Activated T-helper 1 cell treated with anti-CD3 and anti-CD28 coated beads, Interleukin-2, amount 50 U/mL, for 16 hours (primary cell): ENCODE measurements around the gene FLNB.
A peak's percentile ranks its signal among the peaks of the same experiment; 100 is the strongest.

Experiments
- DNase-seq, 2 donors: peaks; one replicate each; pipeline ENCODE4 v3.0.0-alpha.2; 2020; ENCODE audit warnings: low read depth in 1 of 2, low spot score in 1 of 2

The FLNB gene

GRCh38 chr3:58161435-58162398 lies 153.5 kb downstream of the FLNB start:
- DNase-seq, result no peak

GRCh38 chr3:58163234-58163633 lies 155.0 kb downstream of the FLNB start:
- no peak for DNase-seq

- no peak for DNase-seq
Measured at GRCh38 chr3:58164199-58164879, 156.1 kb downstream of the FLNB start.

- DNase-seq, result no peak
Measured at GRCh38 chr3:58164906-58165821, 156.9 kb downstream of the FLNB start.

GRCh38 chr3:58167431-58168351 lies 159.5 kb downstream of the FLNB start:
- peak in 1 of 2 donors; percentile 16 for DNase-seq

GRCh38 chr3:58168498-58168897 lies 160.3 kb downstream of the FLNB start:
- no peak for DNase-seq

GRCh38 chr3:58169371-58169770 lies 161.1 kb downstream of the FLNB start:
- no peak for DNase-seq

GRCh38 chr3:58170376-58170775 lies 162.2 kb downstream of the FLNB start:
- no peak for DNase-seq

- DNase-seq, result no peak
Measured at GRCh38 chr3:58171126-58171525, 162.9 kb downstream of the FLNB start.

- no peak for DNase-seq
Measured at GRCh38 chr3:58173029-58173668, 164.9 kb downstream of the FLNB start.

- no peak for DNase-seq
Measured at GRCh38 chr3:58173669-58174398, 165.6 kb downstream of the FLNB start.

- no peak for DNase-seq
Measured at GRCh38 chr3:58175187-58175436, 166.9 kb downstream of the FLNB start.

GRCh38 chr3:58175437-58176184 lies 167.4 kb downstream of the FLNB start:
- no peak for DNase-seq

- no peak for DNase-seq
Measured at GRCh38 chr3:58176185-58176530, 167.9 kb downstream of the FLNB start.

- no peak for DNase-seq
Measured at GRCh38 chr3:58176827-58177489, 168.7 kb downstream of the FLNB start.

- DNase-seq, result peak; percentile 78 to 89
Measured at GRCh38 chr3:58177747-58178527, 169.7 kb downstream of the FLNB start.

GRCh38 chr3:58178528-58179234 lies 170.5 kb downstream of the FLNB start:
- DNase-seq, result no peak
